ENCODE results near the gene ASCL2.
A peak's percentile ranks its signal among the peaks of the same experiment; 100 is the strongest.

Gene ASCL2

GRCh38 chr11:2272228-2272945 lies 2.0 kb upstream of the ASCL2 start:
- Histone ChIP-seq H3K9me3 (ENCODE audit: control insufficient read depth, insufficient read depth, low read length) (no peaks in the 10 kb centered on the region), H3K27me3 (ENCODE audit: control insufficient read depth, insufficient read depth, low read length) (peaks cover 58% of the 10 kb centered on the region)

GRCh38 chr11:2271327-2272227 lies 1.2 kb upstream of the ASCL2 start:
- no peaks in the 10 kb centered on the region for H3K36me3 ChIP-seq (ENCODE audit: control insufficient read depth, insufficient read depth, low read length)
- no peaks in the 10 kb centered on the region for H3K4me1 ChIP-seq (ENCODE audit: control insufficient read depth, insufficient read depth, low read length)
- no peak overlapping the region for H3K4me3 ChIP-seq (ENCODE audit: low read depth, low read length)
- peaks cover 64% of the 10 kb centered on the region for H3K27me3 ChIP-seq (ENCODE audit: control insufficient read depth, insufficient read depth, low read length)
- no peak overlapping the region for H3K9ac ChIP-seq (ENCODE audit: low read depth, low read length)
- no peaks in the 10 kb centered on the region for H3K9me3 ChIP-seq (ENCODE audit: control insufficient read depth, insufficient read depth, low read length)

More at GRCh38 chr11:2272228-2272945, 2.0 kb upstream of the ASCL2 start:
- Histone ChIP-seq H3K9ac (ENCODE audit: low read depth, low read length) (no peak overlapping the region), H3K4me1 (ENCODE audit: control insufficient read depth, insufficient read depth, low read length) (no peaks in the 10 kb centered on the region), H3K36me3 (ENCODE audit: control insufficient read depth, insufficient read depth, low read length) (no peaks in the 10 kb centered on the region), H3K4me3 (ENCODE audit: low read depth, low read length) (no peak overlapping the region)

- peak overlapping the region; percentile 32 for H3K4me3 ChIP-seq (ENCODE audit: low read depth, low read length)
- no peak overlapping the region for H3K9ac ChIP-seq (ENCODE audit: low read depth, low read length)
- H3K4me1 ChIP-seq (ENCODE audit: control insufficient read depth, insufficient read depth, low read length): no peaks in the 10 kb centered on the region
- no peaks in the 10 kb centered on the region for H3K9me3 ChIP-seq (ENCODE audit: control insufficient read depth, insufficient read depth, low read length)
- H3K27me3 ChIP-seq (ENCODE audit: control insufficient read depth, insufficient read depth, low read length): peaks cover 68% of the 10 kb centered on the region
- no peaks in the 10 kb centered on the region for H3K36me3 ChIP-seq (ENCODE audit: control insufficient read depth, insufficient read depth, low read length)
These were observed 614 bp upstream of the ASCL2 start for GRCh38 chr11:2271077-2271326.

- H3K36me3 ChIP-seq (ENCODE audit: control insufficient read depth, insufficient read depth, low read length): no peaks in the 10 kb centered on the region
- H3K9me3 ChIP-seq (ENCODE audit: control insufficient read depth, insufficient read depth, low read length): no peaks in the 10 kb centered on the region
- peaks cover 70% of the 10 kb centered on the region for H3K27me3 ChIP-seq (ENCODE audit: control insufficient read depth, insufficient read depth, low read length)
- H3K4me3 ChIP-seq (ENCODE audit: low read depth, low read length): peak overlapping the region; percentile 32
- no peaks in the 10 kb centered on the region for H3K4me1 ChIP-seq (ENCODE audit: control insufficient read depth, insufficient read depth, low read length)
- H3K9ac ChIP-seq (ENCODE audit: low read depth, low read length): no peak overlapping the region
These were observed 627 bp downstream of the ASCL2 start for GRCh38 chr11:2269601-2270321.

- H3K36me3 ChIP-seq (ENCODE audit: control insufficient read depth, insufficient read depth, low read length): no peaks in the 10 kb centered on the region
- H3K4me1 ChIP-seq (ENCODE audit: control insufficient read depth, insufficient read depth, low read length): no peaks in the 10 kb centered on the region
- no peaks in the 10 kb centered on the region for H3K9me3 ChIP-seq (ENCODE audit: control insufficient read depth, insufficient read depth, low read length)
- peaks cover 65% of the 10 kb centered on the region for H3K27me3 ChIP-seq (ENCODE audit: control insufficient read depth, insufficient read depth, low read length)
- no peak overlapping the region for H3K9ac ChIP-seq (ENCODE audit: low read depth, low read length)
- H3K4me3 ChIP-seq (ENCODE audit: low read depth, low read length): peak overlapping the region; percentile 31
These were observed 1.4 kb downstream of the ASCL2 start for GRCh38 chr11:2268729-2269600.

GRCh38 chr11:2267851-2268728 lies 2.3 kb downstream of the ASCL2 start:
- Histone ChIP-seq H3K9ac (ENCODE audit: low read depth, low read length) (no peak overlapping the region), H3K4me1 (ENCODE audit: control insufficient read depth, insufficient read depth, low read length) (no peaks in the 10 kb centered on the region), H3K9me3 (ENCODE audit: control insufficient read depth, insufficient read depth, low read length) (no peaks in the 10 kb centered on the region), H3K27me3 (ENCODE audit: control insufficient read depth, insufficient read depth, low read length) (peaks cover 56% of the 10 kb centered on the region), H3K4me3 (ENCODE audit: low read depth, low read length) (peak overlapping the region; percentile 2), H3K36me3 (ENCODE audit: control insufficient read depth, insufficient read depth, low read length) (no peaks in the 10 kb centered on the region)

GRCh38 chr11:2267306-2267850 lies 3.0 kb downstream of the ASCL2 start:
- H3K4me1 ChIP-seq (ENCODE audit: control insufficient read depth, insufficient read depth, low read length): no peaks in the 10 kb centered on the region
- no peak overlapping the region for H3K4me3 ChIP-seq (ENCODE audit: low read depth, low read length)
- no peak overlapping the region for H3K9ac ChIP-seq (ENCODE audit: low read depth, low read length)
- no peaks in the 10 kb centered on the region for H3K36me3 ChIP-seq (ENCODE audit: control insufficient read depth, insufficient read depth, low read length)
- H3K27me3 ChIP-seq (ENCODE audit: control insufficient read depth, insufficient read depth, low read length): peaks cover 49% of the 10 kb centered on the region
- H3K9me3 ChIP-seq (ENCODE audit: control insufficient read depth, insufficient read depth, low read length): no peaks in the 10 kb centered on the region

- Histone ChIP-seq H3K36me3 (ENCODE audit: control insufficient read depth, insufficient read depth, low read length) (no peaks in the 10 kb centered on the region), H3K9me3 (ENCODE audit: control insufficient read depth, insufficient read depth, low read length) (no peaks in the 10 kb centered on the region), H3K4me1 (ENCODE audit: control insufficient read depth, insufficient read depth, low read length) (no peaks in the 10 kb centered on the region), H3K27me3 (ENCODE audit: control insufficient read depth, insufficient read depth, low read length) (peaks cover 42% of the 10 kb centered on the region), H3K4me3 (ENCODE audit: low read depth, low read length) (no peak overlapping the region), H3K9ac (ENCODE audit: low read depth, low read length) (no peak overlapping the region)
These were observed 3.6 kb downstream of the ASCL2 start for GRCh38 chr11:2266586-2267305.

- no peak overlapping the region for H3K9ac ChIP-seq (ENCODE audit: low read depth, low read length)
- H3K36me3 ChIP-seq (ENCODE audit: control insufficient read depth, insufficient read depth, low read length): no peaks in the 10 kb centered on the region
- no peak overlapping the region for H3K4me3 ChIP-seq (ENCODE audit: low read depth, low read length)
- H3K9me3 ChIP-seq (ENCODE audit: control insufficient read depth, insufficient read depth, low read length): no peaks in the 10 kb centered on the region
- H3K27me3 ChIP-seq (ENCODE audit: control insufficient read depth, insufficient read depth, low read length): peaks cover 37% of the 10 kb centered on the region
- no peaks in the 10 kb centered on the region for H3K4me1 ChIP-seq (ENCODE audit: control insufficient read depth, insufficient read depth, low read length)
These were observed 4.4 kb downstream of the ASCL2 start for GRCh38 chr11:2265854-2266585.
